Peyer's patch (tissue), 4 donors: Measurements from ENCODE around the gene ZDHHC12.

Experiments used
- CTCF ChIP-seq, 6 experiments: fragments of 450-650 bp in 4 of 6; fragments of 200-600 bp in 2 of 6; sonication (generic) in 1 of 6; IDR thresholded peaks; one replicate each; pipeline ENCODE4 v1.5.1; 2017 to 2019; ENCODE audit warnings: antibody characterized with exemption in 6 of 6, mild to moderate bottlenecking in 3 of 6, moderate library complexity in 1 of 6
- POLR2A ChIP-seq, 2 donors: fragments of 450-650 bp; IDR thresholded peaks; one replicate each; pipeline ENCODE4 v1.5.1; 2017; ENCODE audit warnings: antibody characterized with exemption in 2 of 2, mild to moderate bottlenecking in 2 of 2, moderate library complexity in 2 of 2

GRCh38 chr9:128720841-128721486 lies 3.0 kb downstream of the ZDHHC12 start:
- TF ChIP-seq CTCF (IDR thresholded peaks at IDR 0.05) (no peak), POLR2A (IDR thresholded peaks at IDR 0.05) (no peak)
